ENCODE results near the gene MAPT. TPM values are rescaled to one million over a fixed set of nuclear protein-coding genes. Genes with fewer than 3 reads are reported as not detected.
"Not testable (repeated sequence)": the region's sequence is repeated elsewhere in the genome, so short reads cannot be mapped to it uniquely, and the experiment has no call there.

MAPT gene
- total RNA-seq, 1 experiment from 2014 or later, result 3.1 TPM

DNA sequence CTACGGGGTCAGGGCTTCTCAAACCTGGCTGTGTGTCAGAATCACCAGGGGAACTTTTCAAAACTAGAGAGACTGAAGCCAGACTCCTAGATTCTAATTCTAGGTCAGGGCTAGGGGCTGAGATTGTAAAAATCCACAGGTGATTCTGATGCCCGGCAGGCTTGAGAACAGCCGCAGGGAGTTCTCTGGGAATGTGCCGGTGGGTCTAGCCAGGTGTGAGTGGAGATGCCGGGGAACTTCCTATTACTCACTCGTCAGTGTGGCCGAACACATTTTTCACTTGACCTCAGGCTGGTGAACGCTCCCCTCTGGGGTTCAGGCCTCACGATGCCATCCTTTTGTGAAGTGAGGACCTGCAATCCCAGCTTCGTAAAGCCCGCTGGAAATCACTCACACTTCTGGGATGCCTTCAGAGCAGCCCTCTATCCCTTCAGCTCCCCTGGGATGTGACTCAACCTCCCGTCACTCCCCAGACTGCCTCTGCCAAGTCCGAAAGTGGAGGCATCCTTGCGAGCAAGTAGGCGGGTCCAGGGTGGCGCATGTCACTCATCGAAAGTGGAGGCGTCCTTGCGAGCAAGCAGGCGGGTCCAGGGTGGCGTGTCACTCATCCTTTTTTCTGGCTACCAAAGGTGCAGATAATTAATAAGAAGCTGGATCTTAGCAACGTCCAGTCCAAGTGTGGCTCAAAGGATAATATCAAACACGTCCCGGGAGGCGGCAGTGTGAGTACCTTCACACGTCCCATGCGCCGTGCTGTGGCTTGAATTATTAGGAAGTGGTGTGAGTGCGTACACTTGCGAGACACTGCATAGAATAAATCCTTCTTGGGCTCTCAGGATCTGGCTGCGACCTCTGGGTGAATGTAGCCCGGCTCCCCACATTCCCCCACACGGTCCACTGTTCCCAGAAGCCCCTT, 115.6 kb downstream of the MAPT start:
- DNase-seq (ENCODE audit: low spot score), result peak; percentile 66

GRCh38 chr17:46010597-46011186, 116.3 kb downstream of the MAPT start:
- DNase-seq (ENCODE audit: low spot score), result no peak

DNA sequence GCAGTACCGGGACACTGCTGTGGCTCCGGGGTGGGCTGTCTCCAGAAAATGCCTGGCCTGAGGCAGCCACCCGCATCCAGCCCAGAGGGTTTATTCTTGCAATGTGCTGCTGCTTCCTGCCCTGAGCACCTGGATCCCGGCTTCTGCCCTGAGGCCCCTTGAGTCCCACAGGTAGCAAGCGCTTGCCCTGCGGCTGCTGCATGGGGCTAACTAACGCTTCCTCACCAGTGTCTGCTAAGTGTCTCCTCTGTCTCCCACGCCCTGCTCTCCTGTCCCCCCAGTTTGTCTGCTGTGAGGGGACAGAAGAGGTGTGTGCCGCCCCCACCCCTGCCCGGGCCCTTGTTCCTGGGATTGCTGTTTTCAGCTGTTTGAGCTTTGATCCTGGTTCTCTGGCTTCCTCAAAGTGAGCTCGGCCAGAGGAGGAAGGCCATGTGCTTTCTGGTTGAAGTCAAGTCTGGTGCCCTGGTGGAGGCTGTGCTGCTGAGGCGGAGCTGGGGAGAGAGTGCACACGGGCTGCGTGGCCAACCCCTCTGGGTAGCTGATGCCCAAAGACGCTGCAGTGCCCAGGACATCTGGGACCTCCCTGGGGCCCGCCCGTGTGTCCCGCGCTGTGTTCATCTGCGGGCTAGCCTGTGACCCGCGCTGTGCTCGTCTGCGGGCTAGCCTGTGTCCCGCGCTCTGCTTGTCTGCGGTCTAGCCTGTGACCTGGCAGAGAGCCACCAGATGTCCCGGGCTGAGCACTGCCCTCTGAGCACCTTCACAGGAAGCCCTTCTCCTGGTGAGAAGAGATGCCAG, 117.6 kb downstream of the MAPT start:
- DNase-seq (ENCODE audit: low spot score), result no peak

DNA sequence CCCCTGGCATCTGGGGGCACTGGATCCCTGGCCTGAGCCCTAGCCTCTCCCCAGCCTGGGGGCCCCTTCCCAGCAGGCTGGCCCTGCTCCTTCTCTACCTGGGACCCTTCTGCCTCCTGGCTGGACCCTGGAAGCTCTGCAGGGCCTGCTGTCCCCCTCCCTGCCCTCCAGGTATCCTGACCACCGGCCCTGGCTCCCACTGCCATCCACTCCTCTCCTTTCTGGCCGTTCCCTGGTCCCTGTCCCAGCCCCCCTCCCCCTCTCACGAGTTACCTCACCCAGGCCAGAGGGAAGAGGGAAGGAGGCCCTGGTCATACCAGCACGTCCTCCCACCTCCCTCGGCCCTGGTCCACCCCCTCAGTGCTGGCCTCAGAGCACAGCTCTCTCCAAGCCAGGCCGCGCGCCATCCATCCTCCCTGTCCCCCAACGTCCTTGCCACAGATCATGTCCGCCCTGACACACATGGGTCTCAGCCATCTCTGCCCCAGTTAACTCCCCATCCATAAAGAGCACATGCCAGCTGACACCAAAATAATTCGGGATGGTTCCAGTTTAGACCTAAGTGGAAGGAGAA, 118.2 kb downstream of the MAPT start:
- no peak for DNase-seq (ENCODE audit: low spot score)

GRCh38 chr17:46013127-46013501, 118.8 kb downstream of the MAPT start:
- no peak for DNase-seq (ENCODE audit: low spot score)

DNA sequence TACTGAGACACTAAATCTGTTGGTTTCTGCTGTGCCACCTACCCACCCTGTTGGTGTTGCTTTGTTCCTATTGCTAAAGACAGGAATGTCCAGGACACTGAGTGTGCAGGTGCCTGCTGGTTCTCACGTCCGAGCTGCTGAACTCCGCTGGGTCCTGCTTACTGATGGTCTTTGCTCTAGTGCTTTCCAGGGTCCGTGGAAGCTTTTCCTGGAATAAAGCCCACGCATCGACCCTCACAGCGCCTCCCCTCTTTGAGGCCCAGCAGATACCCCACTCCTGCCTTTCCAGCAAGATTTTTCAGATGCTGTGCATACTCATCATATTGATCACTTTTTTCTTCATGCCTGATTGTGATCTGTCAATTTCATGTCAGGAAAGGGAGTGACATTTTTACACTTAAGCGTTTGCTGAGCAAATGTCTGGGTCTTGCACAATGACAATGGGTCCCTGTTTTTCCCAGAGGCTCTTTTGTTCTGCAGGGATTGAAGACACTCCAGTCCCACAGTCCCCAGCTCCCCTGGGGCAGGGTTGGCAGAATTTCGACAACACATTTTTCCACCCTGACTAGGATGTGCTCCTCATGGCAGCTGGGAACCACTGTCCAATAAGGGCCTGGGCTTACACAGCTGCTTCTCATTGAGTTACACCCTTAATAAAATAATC, 119.3 kb downstream of the MAPT start:
- no peak for DNase-seq (ENCODE audit: low spot score)

GRCh38 chr17:46019408-46019925, 125.1 kb downstream of the MAPT start:
- DNase-seq (ENCODE audit: low spot score), result not testable (repeated sequence)

- DNase-seq (ENCODE audit: low spot score), result no peak
Measured at GRCh38 chr17:46020023-46020761, 125.8 kb downstream of the MAPT start.

- DNase-seq (ENCODE audit: low spot score), result no peak
Measured at GRCh38 chr17:46020998-46021397, 126.6 kb downstream of the MAPT start.

- not testable (repeated sequence) for DNase-seq (ENCODE audit: low spot score)
Measured at GRCh38 chr17:46023366-46023765, 129.0 kb downstream of the MAPT start.

- DNase-seq (ENCODE audit: low spot score), result no peak
Measured at GRCh38 chr17:46023783-46024388, 129.5 kb downstream of the MAPT start.

- DNase-seq (ENCODE audit: low spot score), result no peak
Measured at GRCh38 chr17:46024590-46024989, 130.2 kb downstream of the MAPT start.

- no peak for DNase-seq (ENCODE audit: low spot score)
Measured at GRCh38 chr17:46025060-46025459, 130.7 kb downstream of the MAPT start.

GRCh38 chr17:46025510-46026165, 131.3 kb downstream of the MAPT start:
- DNase-seq (ENCODE audit: low spot score), result no peak

DNA sequence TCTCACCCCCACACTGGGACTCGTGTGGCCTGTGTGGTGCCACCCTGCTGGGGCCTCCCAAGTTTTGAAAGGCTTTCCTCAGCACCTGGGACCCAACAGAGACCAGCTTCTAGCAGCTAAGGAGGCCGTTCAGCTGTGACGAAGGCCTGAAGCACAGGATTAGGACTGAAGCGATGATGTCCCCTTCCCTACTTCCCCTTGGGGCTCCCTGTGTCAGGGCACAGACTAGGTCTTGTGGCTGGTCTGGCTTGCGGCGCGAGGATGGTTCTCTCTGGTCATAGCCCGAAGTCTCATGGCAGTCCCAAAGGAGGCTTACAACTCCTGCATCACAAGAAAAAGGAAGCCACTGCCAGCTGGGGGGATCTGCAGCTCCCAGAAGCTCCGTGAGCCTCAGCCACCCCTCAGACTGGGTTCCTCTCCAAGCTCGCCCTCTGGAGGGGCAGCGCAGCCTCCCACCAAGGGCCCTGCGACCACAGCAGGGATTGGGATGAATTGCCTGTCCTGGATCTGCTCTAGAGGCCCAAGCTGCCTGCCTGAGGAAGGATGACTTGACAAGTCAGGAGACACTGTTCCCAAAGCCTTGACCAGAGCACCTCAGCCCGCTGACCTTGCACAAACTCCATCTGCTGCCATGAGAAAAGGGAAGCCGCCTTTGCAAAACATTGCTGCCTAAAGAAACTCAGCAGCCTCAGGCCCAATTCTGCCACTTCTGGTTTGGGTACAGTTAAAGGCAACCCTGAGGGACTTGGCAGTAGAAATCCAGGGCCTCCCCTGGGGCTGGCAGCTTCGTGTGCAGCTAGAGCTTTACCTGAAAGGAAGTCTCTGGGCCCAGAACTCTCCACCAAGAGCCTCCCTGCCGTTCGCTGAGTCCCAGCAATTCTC, 132.1 kb downstream of the MAPT start:
- no peak for DNase-seq (ENCODE audit: low spot score)

- no peak for DNase-seq (ENCODE audit: low spot score)
Measured at GRCh38 chr17:46027048-46027975, 133.0 kb downstream of the MAPT start.

DNA sequence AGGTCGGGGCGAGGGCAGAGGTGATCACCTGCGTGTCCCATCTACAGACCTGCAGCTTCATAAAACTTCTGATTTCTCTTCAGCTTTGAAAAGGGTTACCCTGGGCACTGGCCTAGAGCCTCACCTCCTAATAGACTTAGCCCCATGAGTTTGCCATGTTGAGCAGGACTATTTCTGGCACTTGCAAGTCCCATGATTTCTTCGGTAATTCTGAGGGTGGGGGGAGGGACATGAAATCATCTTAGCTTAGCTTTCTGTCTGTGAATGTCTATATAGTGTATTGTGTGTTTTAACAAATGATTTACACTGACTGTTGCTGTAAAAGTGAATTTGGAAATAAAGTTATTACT, 133.6 kb downstream of the MAPT start:
- DNase-seq (ENCODE audit: low spot score), result no peak

DNA sequence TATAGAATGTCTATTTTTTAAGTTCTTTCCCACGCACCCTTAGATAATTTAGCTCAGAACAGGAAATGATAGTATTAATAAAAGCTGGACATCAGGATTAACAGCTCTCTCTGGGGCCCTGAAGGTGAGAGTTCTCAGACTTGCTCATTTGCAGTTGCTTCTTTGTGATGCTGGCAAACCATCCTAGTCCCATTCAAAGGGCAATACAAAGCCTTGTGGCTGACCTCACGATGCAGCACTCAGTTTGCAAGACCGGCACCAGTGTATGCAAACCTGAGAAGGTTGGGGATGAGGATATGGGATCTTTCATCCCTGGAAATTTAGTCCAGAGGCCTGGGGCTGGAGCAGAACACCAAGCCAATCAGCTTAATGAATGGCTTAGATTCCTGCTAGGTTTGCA, 134.0 kb downstream of the MAPT start:
- DNase-seq (ENCODE audit: low spot score), result no peak
